GM12891 (cell line): Measurements from ENCODE around the gene RPA3.

Source experiments
- PAX5 ChIP-seq: IDR thresholded peaks from 2 replicates; pipeline ENCODE4 v1.6.1; 2011; ENCODE audit warnings: low read length, moderate library complexity, mild to moderate bottlenecking; ENCODE audit not compliant: insufficient read depth, severe bottlenecking
- POLR2A ChIP-seq: IDR thresholded peaks from 2 replicates; pipeline ENCODE4 v1.6.1; 2011; ENCODE audit warnings: low read depth, low read length, control low read depth
- POLR2AphosphoS5 ChIP-seq: IDR thresholded peaks from 2 replicates; pipeline ENCODE4 v1.6.1; 2011; ENCODE audit warnings: low read depth, low read length, control low read depth
- POU2F2 ChIP-seq: IDR thresholded peaks from 2 replicates; pipeline ENCODE4 v1.6.1; 2011; ENCODE audit warnings: low read depth, mild to moderate bottlenecking, control low read depth, low read length, moderate library complexity
- SPI1 ChIP-seq: IDR thresholded peaks from 2 replicates; pipeline ENCODE4 v1.6.1; 2011; ENCODE audit warnings: low read depth, low read length, control low read depth
- TAF1 ChIP-seq: IDR thresholded peaks from 2 replicates; pipeline ENCODE4 v1.6.1; 2011; ENCODE audit warnings: low read depth, low read length, control low read depth

DNA sequence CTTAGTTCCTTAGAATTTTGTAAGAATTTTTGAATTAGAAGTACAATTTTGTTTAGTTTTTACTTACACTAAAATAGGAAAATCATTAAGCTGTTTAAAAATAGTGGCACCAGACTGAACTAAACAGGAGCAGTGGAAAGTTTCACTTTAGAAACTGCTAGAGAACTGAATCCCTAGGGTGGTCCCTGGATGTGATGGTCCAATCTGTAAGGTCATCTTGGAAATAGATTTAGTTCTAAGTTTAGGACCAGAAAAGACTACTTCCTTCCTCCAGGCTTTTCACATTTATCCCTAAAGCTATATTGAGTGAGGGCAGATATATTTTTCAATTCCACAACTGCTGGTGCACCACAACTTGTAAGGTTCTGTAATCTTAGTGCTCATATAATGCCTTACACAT is 19.0 kb downstream of the RPA3 start:
- TF ChIP-seq POLR2A (no peak), POLR2AphosphoS5 (no peak), PAX5 (no peak), TAF1 (no peak), SPI1 (no peak), POU2F2 (no peak)
